ENCODE measurements around the gene KCNA10.

- TF ChIP-seq EZH2phosphoT487 (IDR thresholded peaks at IDR 0.05; ENCODE audit: low read length) (no peak), CTCF (IDR thresholded peaks at IDR 0.05; ENCODE audit: low read length) (no peak)
Measured at GRCh38 chr1:110506541-110506940, 12.4 kb downstream of the KCNA10 start.

Measured in MM.1S (cell line).